A549 (cell line): ENCODE results near the gene DNAJA1. TPM values are rescaled to one million over a fixed set of nuclear protein-coding genes. Genes with fewer than 3 reads are reported as not detected.

ENCODE experiments used
- ATAC-seq, 2 experiments: fragments of 200-7000 bp in 1 of 2; fragments of >200 bp in 1 of 2; cut with Nextera tagmentation in 1 of 2; cut with Tn5 transposase in 1 of 2; 3 replicates each; pipeline versions ENCODE4 v1.8.0 to v1.9.1; 2018 to 2020; ENCODE audit warnings: mild to moderate bottlenecking in 1 of 2, moderate library complexity in 1 of 2
- CTCF ChIA-PET: fragments of 300-600 bp; sonication (Branson Sonifier 250); formaldehyde crosslinking; extraction: SDS; loops from one replicate; lab custom pipeline; 2021; ENCODE audit warnings: antibody characterized with exemption, inconsistent platforms; lab: Yijun Ruan, JAX
- POLR2A ChIA-PET: fragments of 350-600 bp; formaldehyde crosslinking; extraction: SDS; loops from one replicate; lab custom pipeline; 2021; ENCODE audit warnings: antibody characterized with exemption, inconsistent platforms; lab: Yijun Ruan, JAX
- DNase-seq, 2 experiments: peaks; one replicate each; pipeline versions ENCODE4 v3.0.0 to v3.0.0-alpha.2; 2011 to 2016; ENCODE audit warnings: low read depth in 1 of 2, low spot score in 1 of 2
- FAIRE-seq: peaks from 2 replicates; lab custom pipeline; 2011; peaks lifted over from hg19 to GRCh38; lab: Jason Lieb, UNC
- H3K27ac ChIP-seq, 2 experiments: fragments of >200 bp; sonication (Bioruptor Twin); formaldehyde crosslinking; 3 replicates each; pipeline ENCODE4 v1.5.1; 2016 to 2017
- H3K4me1 ChIP-seq: fragments of >200 bp; sonication (Bioruptor Twin); formaldehyde crosslinking; 3 replicates; pipeline ENCODE4 v1.6.1; 2016
- H3K4me2 ChIP-seq: fragments of >200 bp; sonication (Bioruptor Twin); formaldehyde crosslinking; 3 replicates; pipeline ENCODE4 v1.6.1; 2016
- H3K4me3 ChIP-seq: fragments of >200 bp; sonication (Bioruptor Twin); formaldehyde crosslinking; 3 replicates; pipeline ENCODE4 v1.5.1; 2016
- H3K9me3 ChIP-seq: fragments of >200 bp; sonication (Bioruptor Twin); formaldehyde crosslinking; 3 replicates; pipeline ENCODE4 v1.6.1; 2016
- CBX2 ChIP-seq: fragments of 200-600 bp; sonication (generic); IDR thresholded peaks from 2 replicates; pipeline ENCODE4 v1.6.1; 2016; ENCODE audit warnings: low read depth, mild to moderate bottlenecking, borderline replicate concordance
- CEBPB ChIP-seq, 2 experiments: fragments of >200 bp in 1 of 2; sonication (Bioruptor Twin) in 1 of 2; formaldehyde crosslinking in 1 of 2; IDR thresholded peaks; 2 replicates each; pipeline ENCODE4 v1.6.1; 2012 to 2016
- KDM1A ChIP-seq: fragments of 200-600 bp; sonication (generic); IDR thresholded peaks from 2 replicates; pipeline ENCODE4 v1.6.1; 2016; ENCODE audit warnings: low read depth, mild to moderate bottlenecking
- KDM5A ChIP-seq: fragments of 200-600 bp; sonication (generic); IDR thresholded peaks from 2 replicates; pipeline ENCODE4 v1.6.1; 2016; ENCODE audit warnings: antibody characterized with exemption, mild to moderate bottlenecking
- MYC ChIP-seq: IDR thresholded peaks from 2 replicates; pipeline ENCODE4 v1.6.1; 2012; ENCODE audit warnings: mild to moderate bottlenecking, inconsistent platforms, low read length, improper control_type of control experiment, borderline replicate concordance
- NPAS2 ChIP-seq: fragments of 250-450 bp; sonication (Bioruptor Pico); IDR thresholded peaks from 2 replicates; pipeline ENCODE4 v1.8.0; 2022; ENCODE audit warnings: mild to moderate bottlenecking, moderate library complexity, borderline replicate concordance
- RFX5 ChIP-seq: fragments of 450-650 bp; IDR thresholded peaks from 2 replicates; pipeline ENCODE4 v1.7.1; 2014; ENCODE audit warnings: antibody characterized with exemption, mild to moderate bottlenecking, moderate library complexity
- TFCP2L1 ChIP-seq: fragments of 250-450 bp; sonication (Bioruptor Pico); IDR thresholded peaks from 2 replicates; pipeline ENCODE4 v1.5.0; 2021; ENCODE audit warnings: mild to moderate bottlenecking
- WGBS: methylation state at CpG from one replicate; pipeline ENCODE4 v1.1.6; 2017; ENCODE audit errors: missing lambda C conversion rate; 5-methylcytosine and 5-hydroxymethylcytosine counted together
- polyA plus RNA-seq, 4 experiments: library from polyadenylated mRNA; depleted of rRNA in 3 of 4; stranded (reverse); fragments of >200 nt; fragmentation: RNase III in 1 of 4; extraction: RNeasy Plus Mini Kit Qiagen cat#74134 plus additional on column Dnase treatment in 1 of 4; gene quantifications; 2 replicates in 3 of 4; 3 replicates in 1 of 4; pipeline ENCODE4 v1.2.3, GENCODE V29; 2011 to 2017
- TF ChIP-seq, protein P1 (sequence below): fragments of >200 bp; sonication (Bioruptor Twin); formaldehyde crosslinking; IDR thresholded peaks from 2 replicates; pipeline ENCODE4 v1.6.1; 2016
- TF ChIP-seq, protein P2 (sequence below): fragments of 200-600 bp; sonication (generic); IDR thresholded peaks from 2 replicates; pipeline ENCODE4 v1.6.1; 2016; ENCODE audit warnings: antibody characterized with exemption, mild to moderate bottlenecking, moderate library complexity
- TF ChIP-seq, protein P3 (sequence below): IDR thresholded peaks from 2 replicates; pipeline ENCODE4 v1.6.1; 2012

Gene DNAJA1
- polyA plus RNA-seq, 2 of the 4 experiments (the other 2 are of a cell fraction) = 258 to 410 TPM

DNA sequence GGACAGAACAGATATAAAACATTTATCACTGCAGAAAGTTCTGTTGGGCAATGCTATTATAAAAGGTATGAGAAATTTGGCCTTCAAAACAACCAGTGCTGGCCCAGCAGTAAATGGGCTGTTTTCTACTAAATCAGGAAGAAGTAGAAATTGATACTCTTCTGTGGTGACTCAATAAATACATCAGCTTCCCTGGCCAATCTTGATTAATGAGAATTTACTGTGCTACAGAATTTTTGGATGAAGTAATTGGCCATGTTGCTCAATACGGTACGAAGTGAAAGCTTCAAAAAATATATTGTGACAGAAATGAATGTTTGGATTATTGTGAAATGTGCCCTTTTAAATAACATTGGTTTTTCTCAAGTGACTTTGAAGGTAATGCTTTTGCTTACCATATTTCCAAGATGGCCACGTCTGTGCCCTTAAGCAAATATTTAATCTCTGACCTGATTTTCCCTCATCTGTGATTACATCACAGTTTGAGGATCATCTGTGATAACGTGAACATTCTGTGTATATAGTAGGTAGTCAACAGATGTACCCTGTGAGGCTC is 4.2 kb downstream of the DNAJA1 start:
- H3K27ac ChIP-seq = peak overlapping the region in 1 of 2 experiments; percentile 47; a peak in 2 of 6 replicates
- peak overlapping the region; percentile 97 for H3K4me2 ChIP-seq
- WGBS = 12% methylated on average over 4 of the region's 4 CpGs
- FAIRE-seq (no peak), ATAC-seq (no peak), DNase-seq (peak in 1 of 2 experiments; percentile 34)
- H3K9me3 ChIP-seq = no peaks in the 10 kb centered on the region
- TF ChIP-seq, protein P1, sequence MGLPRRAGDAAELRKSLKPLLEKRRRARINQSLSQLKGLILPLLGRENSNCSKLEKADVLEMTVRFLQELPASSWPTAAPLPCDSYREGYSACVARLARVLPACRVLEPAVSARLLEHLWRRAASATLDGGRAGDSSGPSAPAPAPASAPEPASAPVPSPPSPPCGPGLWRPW = no peak
- TF ChIP-seq CEBPB (IDR thresholded peaks at IDR 0.05) (peak; percentile 45 to 74; a peak in 3 of 4 replicates), TFCP2L1 (CRISPR knock-in tag) (no peak), KDM5A (no peak)
- peaks cover 67% of the 10 kb centered on the region for H3K4me1 ChIP-seq
- CTCF ChIA-PET = interaction anchor here (7.1 kb wide), 1 partner anchor 12 kb away, joined by 59 read pairs; no protein-coding TSS in a partner anchor
- H3K4me3 ChIP-seq = peak overlapping the region; percentile 10; the same call in 1 of the 3 replicates
- POLR2A ChIA-PET = no interaction called here

DNA sequence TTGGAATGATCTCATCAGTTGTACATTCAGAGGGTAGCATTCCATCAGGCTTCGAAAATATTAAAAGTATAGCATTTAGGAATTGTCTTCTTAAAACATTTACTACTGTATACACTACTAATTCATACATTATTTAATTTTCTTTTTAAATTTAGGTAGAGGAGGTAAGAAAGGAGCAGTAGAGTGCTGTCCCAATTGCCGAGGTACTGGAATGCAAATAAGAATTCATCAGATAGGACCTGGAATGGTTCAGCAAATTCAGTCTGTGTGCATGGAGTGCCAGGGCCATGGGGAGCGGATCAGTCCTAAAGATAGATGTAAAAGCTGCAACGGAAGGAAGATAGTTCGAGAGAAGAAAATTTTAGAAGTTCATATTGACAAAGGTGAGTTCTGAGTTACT is 5.2 kb downstream of the DNAJA1 start:
- no peak for ATAC-seq
- Histone ChIP-seq H3K9me3 (no peaks in the 10 kb centered on the region), H3K4me3 (no peak overlapping the region), H3K4me1 (peaks cover 67% of the 10 kb centered on the region), H3K27ac (no peak overlapping the region), H3K4me2 (peak overlapping the region; percentile 97)
- TF ChIP-seq NPAS2 (CRISPR knock-in tag) = no peak
- TF ChIP-seq, protein P2, sequence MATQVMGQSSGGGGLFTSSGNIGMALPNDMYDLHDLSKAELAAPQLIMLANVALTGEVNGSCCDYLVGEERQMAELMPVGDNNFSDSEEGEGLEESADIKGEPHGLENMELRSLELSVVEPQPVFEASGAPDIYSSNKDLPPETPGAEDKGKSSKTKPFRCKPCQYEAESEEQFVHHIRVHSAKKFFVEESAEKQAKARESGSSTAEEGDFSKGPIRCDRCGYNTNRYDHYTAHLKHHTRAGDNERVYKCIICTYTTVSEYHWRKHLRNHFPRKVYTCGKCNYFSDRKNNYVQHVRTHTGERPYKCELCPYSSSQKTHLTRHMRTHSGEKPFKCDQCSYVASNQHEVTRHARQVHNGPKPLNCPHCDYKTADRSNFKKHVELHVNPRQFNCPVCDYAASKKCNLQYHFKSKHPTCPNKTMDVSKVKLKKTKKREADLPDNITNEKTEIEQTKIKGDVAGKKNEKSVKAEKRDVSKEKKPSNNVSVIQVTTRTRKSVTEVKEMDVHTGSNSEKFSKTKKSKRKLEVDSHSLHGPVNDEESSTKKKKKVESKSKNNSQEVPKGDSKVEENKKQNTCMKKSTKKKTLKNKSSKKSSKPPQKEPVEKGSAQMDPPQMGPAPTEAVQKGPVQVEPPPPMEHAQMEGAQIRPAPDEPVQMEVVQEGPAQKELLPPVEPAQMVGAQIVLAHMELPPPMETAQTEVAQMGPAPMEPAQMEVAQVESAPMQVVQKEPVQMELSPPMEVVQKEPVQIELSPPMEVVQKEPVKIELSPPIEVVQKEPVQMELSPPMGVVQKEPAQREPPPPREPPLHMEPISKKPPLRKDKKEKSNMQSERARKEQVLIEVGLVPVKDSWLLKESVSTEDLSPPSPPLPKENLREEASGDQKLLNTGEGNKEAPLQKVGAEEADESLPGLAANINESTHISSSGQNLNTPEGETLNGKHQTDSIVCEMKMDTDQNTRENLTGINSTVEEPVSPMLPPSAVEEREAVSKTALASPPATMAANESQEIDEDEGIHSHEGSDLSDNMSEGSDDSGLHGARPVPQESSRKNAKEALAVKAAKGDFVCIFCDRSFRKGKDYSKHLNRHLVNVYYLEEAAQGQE = peak; percentile 78
- FAIRE-seq = no peak
- no peak for DNase-seq
- ChIA-PET CTCF (interaction anchor here (0.8 to 7.1 kb wide), 2 partner anchors 11 to 651 kb away, joined by 3 to 59 read pairs; no protein-coding TSS in a partner anchor), POLR2A (no interaction called here)
- WGBS = 85% methylated on average over 5 of the region's 5 CpGs

DNA sequence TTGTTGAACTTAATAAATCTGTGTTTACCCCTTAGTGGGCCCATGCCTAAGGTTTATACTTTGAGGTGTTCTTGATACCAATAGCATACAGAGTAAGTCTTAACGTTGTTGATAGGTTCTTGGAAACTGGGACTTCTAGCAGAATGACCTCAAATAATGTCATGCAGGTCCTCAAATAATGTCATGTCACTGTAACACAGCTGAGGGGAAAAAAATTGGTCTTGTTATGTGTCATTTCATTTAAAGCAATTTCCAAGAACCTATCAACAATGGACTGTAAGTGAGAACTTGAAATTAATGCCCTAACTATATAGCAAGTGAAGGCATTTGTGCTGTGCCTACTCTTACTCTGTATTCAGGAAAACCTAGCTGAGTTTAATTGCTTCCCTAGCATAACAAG is 7.2 kb downstream of the DNAJA1 start:
- WGBS = 42% methylated on average over 1 of the region's 1 CpG
- POLR2A ChIA-PET = no interaction called here
- peak overlapping the region; percentile 23 for H3K4me2 ChIP-seq

DNA sequence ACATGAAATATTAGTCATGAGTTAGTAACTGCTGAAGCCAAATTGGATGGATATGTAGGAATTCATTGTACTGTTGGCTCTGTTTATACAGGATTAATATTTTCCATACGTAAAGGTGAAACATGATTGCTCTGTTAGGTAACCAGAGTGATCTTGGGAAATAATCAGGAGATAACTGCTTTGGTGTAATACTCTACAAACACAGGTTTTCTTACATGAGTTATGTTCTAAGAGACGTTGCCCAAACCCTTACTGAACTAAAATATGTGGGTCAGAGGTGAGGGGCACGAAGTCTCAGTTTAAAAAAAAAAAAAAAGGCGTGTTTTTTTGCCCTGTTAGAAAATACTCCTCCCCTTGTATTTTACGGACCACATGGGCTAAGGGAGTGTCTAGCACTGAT is 7.8 kb downstream of the DNAJA1 start:
- 66% methylated on average over 5 of the region's 5 CpGs for WGBS
- DNase-seq = no peak
- ATAC-seq = no peak; a peak in 2 of 6 replicates

More for the DNA sequence above, 7.2 kb downstream of the DNAJA1 start:
- DNase-seq (no peak), FAIRE-seq (no peak), ATAC-seq (no peak)
- TF ChIP-seq RFX5 = no peak
- no peak for TF ChIP-seq KDM1A
- TF ChIP-seq, protein P3, sequence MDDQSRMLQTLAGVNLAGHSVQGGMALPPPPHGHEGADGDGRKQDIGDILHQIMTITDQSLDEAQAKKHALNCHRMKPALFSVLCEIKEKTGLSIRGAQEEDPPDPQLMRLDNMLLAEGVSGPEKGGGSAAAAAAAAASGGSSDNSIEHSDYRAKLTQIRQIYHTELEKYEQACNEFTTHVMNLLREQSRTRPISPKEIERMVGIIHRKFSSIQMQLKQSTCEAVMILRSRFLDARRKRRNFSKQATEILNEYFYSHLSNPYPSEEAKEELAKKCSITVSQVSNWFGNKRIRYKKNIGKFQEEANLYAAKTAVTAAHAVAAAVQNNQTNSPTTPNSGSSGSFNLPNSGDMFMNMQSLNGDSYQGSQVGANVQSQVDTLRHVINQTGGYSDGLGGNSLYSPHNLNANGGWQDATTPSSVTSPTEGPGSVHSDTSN = no peak
- TF ChIP-seq CBX2 = no peak
- Histone ChIP-seq H3K4me3 (no peak overlapping the region), H3K9me3 (no peaks in the 10 kb centered on the region), H3K27ac (no peak overlapping the region), H3K4me1 (peaks cover 57% of the 10 kb centered on the region)
- CTCF ChIA-PET = no interaction called here

More for the DNA sequence above, 7.8 kb downstream of the DNAJA1 start:
- ChIA-PET CTCF (no interaction called here), POLR2A (interaction anchor here (2.6 kb wide), 1 partner anchor 7 kb away, joined by 21 read pairs; the partner anchor contains the start of gene DNAJA1)
- peaks cover 51% of the 10 kb centered on the region for H3K4me1 ChIP-seq
- H3K4me3 ChIP-seq = no peak overlapping the region
- no peak for TF ChIP-seq MYC
- no peaks in the 10 kb centered on the region for H3K9me3 ChIP-seq
- FAIRE-seq = no peak
- no peak overlapping the region for H3K27ac ChIP-seq
- H3K4me2 ChIP-seq = peak overlapping the region; percentile 23; the same call in 1 of the 3 replicates
